ENCODE results near the gene ACSL1. TPM values are rescaled to one million over a fixed set of nuclear protein-coding genes. Genes with fewer than 3 reads are reported as not detected.

The ACSL1 gene
- total RNA-seq, 1 donor = 57.5 TPM

DNA sequence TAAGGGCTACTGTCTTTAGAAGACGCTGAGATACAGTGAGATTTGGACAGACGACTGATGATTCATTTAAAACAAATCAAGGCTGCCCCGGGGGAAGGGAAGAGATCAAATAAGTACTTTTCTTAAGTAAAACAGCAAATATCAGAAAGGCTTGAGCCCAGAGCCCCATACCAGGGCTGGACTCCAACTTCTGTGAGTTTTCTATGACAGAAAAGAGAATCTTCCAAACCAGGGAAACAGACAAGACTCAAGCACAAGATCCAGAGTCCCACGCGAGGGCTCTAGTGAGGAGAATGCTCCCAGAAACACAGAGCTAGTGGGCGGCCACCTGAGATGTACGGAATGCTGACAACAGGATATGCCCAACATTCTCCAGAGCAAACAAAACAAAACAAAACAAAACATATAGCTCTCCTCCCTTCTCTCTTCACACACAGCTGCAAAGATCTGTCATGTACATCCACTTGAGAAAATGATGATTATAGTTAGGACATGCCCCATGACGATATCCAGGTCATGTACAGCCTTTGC, 13.1 kb downstream of the ACSL1 start:
- no peak for TF ChIP-seq CTCF (IDR thresholded peaks at IDR 0.05; ENCODE audit: extremely low read depth, low read depth, low read length)
- Histone ChIP-seq H3K4me3 (ENCODE audit: insufficient read depth, low read length) (no peak overlapping the region), H3K79me2 (ENCODE audit: insufficient read depth, low read length) (peaks cover 44% of the 10 kb centered on the region), H3K27ac (ENCODE audit: low read depth, low read length) (no peak overlapping the region), H3K4me2 (ENCODE audit: insufficient read depth, low read length) (peak overlapping the region; percentile 22), H2AFZ (ENCODE audit: low read length) (no peak overlapping the region), H3K27me3 (ENCODE audit: insufficient read depth, low read length) (no peaks in the 10 kb centered on the region), H3K36me3 (ENCODE audit: insufficient read depth, low read length) (no peaks in the 10 kb centered on the region), H3K4me1 (ENCODE audit: insufficient read depth, low read length) (peaks cover 43% of the 10 kb centered on the region), H3K9me3 (ENCODE audit: low read depth, low read length) (no peaks in the 10 kb centered on the region), H4K20me1 (ENCODE audit: insufficient read depth, low read length) (peaks cover 56% of the 10 kb centered on the region)
- peak; percentile 79 for DNase-seq (ENCODE audit: insufficient read length, low spot score, missing footprints)

DNA sequence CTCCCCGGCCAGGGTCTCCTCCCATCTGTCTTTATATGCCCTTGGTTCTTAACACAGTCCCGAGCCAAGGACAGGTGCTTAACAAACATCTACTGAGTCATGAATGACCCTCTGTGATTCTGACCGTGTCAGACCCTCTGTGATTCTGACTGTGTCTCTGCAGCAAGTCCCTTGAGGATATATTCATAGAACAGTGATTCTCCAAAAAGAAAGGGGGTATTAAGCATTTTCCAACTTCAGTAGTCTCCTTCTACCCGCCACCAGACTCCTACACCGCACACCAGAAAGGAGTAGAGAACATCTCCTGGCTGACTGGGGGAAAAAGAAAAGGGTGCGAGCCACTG, 13.6 kb downstream of the ACSL1 start:
- Histone ChIP-seq H3K4me2 (ENCODE audit: insufficient read depth, low read length) (no peak overlapping the region), H3K27ac (ENCODE audit: low read depth, low read length) (no peak overlapping the region), H3K79me2 (ENCODE audit: insufficient read depth, low read length) (peaks cover 45% of the 10 kb centered on the region), H4K20me1 (ENCODE audit: insufficient read depth, low read length) (peaks cover 53% of the 10 kb centered on the region), H3K4me1 (ENCODE audit: insufficient read depth, low read length) (peaks cover 44% of the 10 kb centered on the region), H2AFZ (ENCODE audit: low read length) (no peak overlapping the region), H3K4me3 (ENCODE audit: insufficient read depth, low read length) (no peak overlapping the region), H3K27me3 (ENCODE audit: insufficient read depth, low read length) (no peaks in the 10 kb centered on the region), H3K9me3 (ENCODE audit: low read depth, low read length) (no peaks in the 10 kb centered on the region), H3K36me3 (ENCODE audit: insufficient read depth, low read length) (no peaks in the 10 kb centered on the region)
- no peak for TF ChIP-seq CTCF (IDR thresholded peaks at IDR 0.05; ENCODE audit: extremely low read depth, low read depth, low read length)
- no peak for DNase-seq (ENCODE audit: insufficient read length, low spot score, missing footprints)

- peaks cover 44% of the 10 kb centered on the region for H3K4me1 ChIP-seq (ENCODE audit: insufficient read depth, low read length)
- no peak overlapping the region for H3K27ac ChIP-seq (ENCODE audit: low read depth, low read length)
- peaks cover 53% of the 10 kb centered on the region for H4K20me1 ChIP-seq (ENCODE audit: insufficient read depth, low read length)
- H3K79me2 ChIP-seq (ENCODE audit: insufficient read depth, low read length) = peaks cover 45% of the 10 kb centered on the region
- no peak for TF ChIP-seq CTCF (IDR thresholded peaks at IDR 0.05; ENCODE audit: extremely low read depth, low read depth, low read length)
- H3K9me3 ChIP-seq (ENCODE audit: low read depth, low read length) = no peaks in the 10 kb centered on the region
- H3K4me2 ChIP-seq (ENCODE audit: insufficient read depth, low read length) = no peak overlapping the region
- H3K36me3 ChIP-seq (ENCODE audit: insufficient read depth, low read length) = no peaks in the 10 kb centered on the region
- no peak for DNase-seq (ENCODE audit: insufficient read length, low spot score, missing footprints)
- H2AFZ ChIP-seq (ENCODE audit: low read length) = no peak overlapping the region
- H3K27me3 ChIP-seq (ENCODE audit: insufficient read depth, low read length) = no peaks in the 10 kb centered on the region
- H3K4me3 ChIP-seq (ENCODE audit: insufficient read depth, low read length) = no peak overlapping the region
Observed at GRCh38 chr4:184811526-184812198, 14.1 kb downstream of the ACSL1 start.

GRCh38 chr4:184810720-184811119, 15.0 kb downstream of the ACSL1 start:
- peaks cover 46% of the 10 kb centered on the region for H3K79me2 ChIP-seq (ENCODE audit: insufficient read depth, low read length)
- H3K4me2 ChIP-seq (ENCODE audit: insufficient read depth, low read length) = no peak overlapping the region
- no peak for TF ChIP-seq CTCF (IDR thresholded peaks at IDR 0.05; ENCODE audit: extremely low read depth, low read depth, low read length)
- H2AFZ ChIP-seq (ENCODE audit: low read length) = no peak overlapping the region
- H3K9me3 ChIP-seq (ENCODE audit: low read depth, low read length) = no peaks in the 10 kb centered on the region
- H3K4me1 ChIP-seq (ENCODE audit: insufficient read depth, low read length) = peaks cover 44% of the 10 kb centered on the region
- H3K36me3 ChIP-seq (ENCODE audit: insufficient read depth, low read length) = no peaks in the 10 kb centered on the region
- no peaks in the 10 kb centered on the region for H3K27me3 ChIP-seq (ENCODE audit: insufficient read depth, low read length)
- H3K27ac ChIP-seq (ENCODE audit: low read depth, low read length) = no peak overlapping the region
- H3K4me3 ChIP-seq (ENCODE audit: insufficient read depth, low read length) = no peak overlapping the region
- no peak for DNase-seq (ENCODE audit: insufficient read length, low spot score, missing footprints)
- peaks cover 53% of the 10 kb centered on the region for H4K20me1 ChIP-seq (ENCODE audit: insufficient read depth, low read length)
